GM18519 (cell line): ENCODE results near the gene MAP4K4.
"Not testable (repeated sequence)": the region's sequence is repeated elsewhere in the genome, so short reads cannot be mapped to it uniquely, and the experiment has no call there.

Experiments used
- ATAC-seq: cut with Tn5 transposase; IDR thresholded peaks from one replicate; pipeline ENCODE4 v1.9.1; 2021; ENCODE audit warnings: mild to moderate bottlenecking, moderate library complexity; ENCODE audit not compliant: unreplicated experiment, low FRiP score

MAP4K4 gene

GRCh38 chr2:101737478-101738255 is 40.2 kb downstream of the MAP4K4 start:
- ATAC-seq: no peak

- no peak for ATAC-seq
These were observed 41.1 kb downstream of the MAP4K4 start for GRCh38 chr2:101738649-101739048.

- ATAC-seq: no peak
These were observed 43.1 kb downstream of the MAP4K4 start for GRCh38 chr2:101740555-101740964.

GRCh38 chr2:101741775-101742520 is 44.4 kb downstream of the MAP4K4 start:
- no peak for ATAC-seq

- no peak for ATAC-seq
These were observed 45.0 kb downstream of the MAP4K4 start for GRCh38 chr2:101742547-101742946.

GRCh38 chr2:101743288-101743687 is 45.8 kb downstream of the MAP4K4 start:
- no peak for ATAC-seq

GRCh38 chr2:101744832-101745231 is 47.3 kb downstream of the MAP4K4 start:
- no peak for ATAC-seq

- ATAC-seq: no peak
These were observed 48.5 kb downstream of the MAP4K4 start for GRCh38 chr2:101745711-101746694.

- ATAC-seq: no peak
These were observed 50.5 kb downstream of the MAP4K4 start for GRCh38 chr2:101748000-101748399.

- ATAC-seq: not testable (repeated sequence)
These were observed 51.0 kb downstream of the MAP4K4 start for GRCh38 chr2:101748462-101748861.

- ATAC-seq: no peak
These were observed 53.2 kb downstream of the MAP4K4 start for GRCh38 chr2:101750688-101751087.

- ATAC-seq: no peak
These were observed 53.8 kb downstream of the MAP4K4 start for GRCh38 chr2:101751276-101751815.

GRCh38 chr2:101751875-101752619 is 54.5 kb downstream of the MAP4K4 start:
- peak; percentile 42 for ATAC-seq

- ATAC-seq: no peak
These were observed 55.5 kb downstream of the MAP4K4 start for GRCh38 chr2:101752716-101753616.

GRCh38 chr2:101753720-101754490 is 56.4 kb downstream of the MAP4K4 start:
- ATAC-seq: no peak

- no peak for ATAC-seq
These were observed 57.1 kb downstream of the MAP4K4 start for GRCh38 chr2:101754618-101755017.

- no peak for ATAC-seq
These were observed 58.8 kb downstream of the MAP4K4 start for GRCh38 chr2:101756266-101756665.

- peak; percentile 59 for ATAC-seq
These were observed 60.5 kb downstream of the MAP4K4 start for GRCh38 chr2:101758001-101758400.
